Measurements from ENCODE around the gene TMEM214.

TMEM214 gene

GRCh38 chr2:27086090-27086723 is 53.4 kb downstream of the TMEM214 start:
- DNase-seq = peak; percentile 100

- no peak for DNase-seq
Measured at GRCh38 chr2:27086724-27087593, 54.2 kb downstream of the TMEM214 start, which contains the start of gene KHK. TSS of gene KHK (plus strand) at chr2:27086772. CDS start at chr2:27087260, 488 bp downstream.

- no peak for DNase-seq
Measured at GRCh38 chr2:27087823-27088410, 55.2 kb downstream of the TMEM214 start.

- no peak for DNase-seq
Measured at GRCh38 chr2:27088634-27089033, 55.9 kb downstream of the TMEM214 start.

GRCh38 chr2:27089111-27089954 is 56.6 kb downstream of the TMEM214 start:
- DNase-seq = no peak
